Measurements from ENCODE around the gene CCL17.

Gene CCL17

GRCh38 chr16:57377080-57377841 is 27.3 kb upstream of the CCL17 start:
- no peak for DNase-seq (ENCODE audit: low read depth, low spot score)

GRCh38 chr16:57379579-57379978 is 25.0 kb upstream of the CCL17 start:
- no peak for DNase-seq (ENCODE audit: low read depth, low spot score)

DNA sequence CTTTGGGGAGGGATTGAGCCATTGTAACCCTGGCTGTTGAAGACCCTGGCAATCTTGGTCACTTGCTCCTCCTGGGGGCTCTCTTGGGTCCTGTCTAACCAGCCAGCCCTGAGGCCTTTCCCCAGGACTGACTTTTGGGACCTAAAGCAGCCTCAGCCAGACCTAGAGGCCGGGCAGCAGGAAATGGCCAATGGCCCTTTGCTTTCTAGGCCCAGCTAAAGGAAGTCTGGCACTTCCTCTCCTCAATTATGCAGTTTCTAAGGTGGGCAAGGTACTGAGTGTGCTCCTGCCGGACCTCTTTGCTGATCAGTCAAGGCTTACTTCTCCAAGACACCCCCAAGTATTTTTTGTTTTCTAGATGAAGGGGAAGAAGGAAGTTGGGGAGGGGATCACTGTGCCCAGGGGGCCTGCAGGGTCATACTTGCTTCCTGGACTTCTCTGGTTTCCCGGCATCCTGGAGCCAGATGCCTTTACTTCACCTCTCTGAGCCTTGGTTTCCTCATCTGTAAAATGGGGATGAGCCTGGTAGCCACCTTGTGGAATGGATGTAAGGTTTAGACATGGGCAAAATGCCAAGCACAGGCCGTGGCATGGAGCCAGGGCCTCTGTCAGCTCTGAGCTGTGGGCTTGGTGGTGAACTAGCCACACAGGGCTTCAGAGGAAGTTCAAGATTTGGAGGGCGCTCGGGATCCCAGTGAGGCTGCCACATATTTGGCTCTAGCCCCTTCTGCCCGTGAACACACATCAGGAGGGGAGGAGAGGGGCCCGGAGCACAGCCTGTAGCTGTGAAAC is 23.7 kb upstream of the CCL17 start:
- peak; percentile 69 for DNase-seq (ENCODE audit: low read depth, low spot score)

GRCh38 chr16:57381791-57382534 is 22.6 kb upstream of the CCL17 start:
- DNase-seq (ENCODE audit: low read depth, low spot score), result no peak

- no peak for DNase-seq (ENCODE audit: low read depth, low spot score)
These were observed 21.9 kb upstream of the CCL17 start for GRCh38 chr16:57382535-57383275.

DNA sequence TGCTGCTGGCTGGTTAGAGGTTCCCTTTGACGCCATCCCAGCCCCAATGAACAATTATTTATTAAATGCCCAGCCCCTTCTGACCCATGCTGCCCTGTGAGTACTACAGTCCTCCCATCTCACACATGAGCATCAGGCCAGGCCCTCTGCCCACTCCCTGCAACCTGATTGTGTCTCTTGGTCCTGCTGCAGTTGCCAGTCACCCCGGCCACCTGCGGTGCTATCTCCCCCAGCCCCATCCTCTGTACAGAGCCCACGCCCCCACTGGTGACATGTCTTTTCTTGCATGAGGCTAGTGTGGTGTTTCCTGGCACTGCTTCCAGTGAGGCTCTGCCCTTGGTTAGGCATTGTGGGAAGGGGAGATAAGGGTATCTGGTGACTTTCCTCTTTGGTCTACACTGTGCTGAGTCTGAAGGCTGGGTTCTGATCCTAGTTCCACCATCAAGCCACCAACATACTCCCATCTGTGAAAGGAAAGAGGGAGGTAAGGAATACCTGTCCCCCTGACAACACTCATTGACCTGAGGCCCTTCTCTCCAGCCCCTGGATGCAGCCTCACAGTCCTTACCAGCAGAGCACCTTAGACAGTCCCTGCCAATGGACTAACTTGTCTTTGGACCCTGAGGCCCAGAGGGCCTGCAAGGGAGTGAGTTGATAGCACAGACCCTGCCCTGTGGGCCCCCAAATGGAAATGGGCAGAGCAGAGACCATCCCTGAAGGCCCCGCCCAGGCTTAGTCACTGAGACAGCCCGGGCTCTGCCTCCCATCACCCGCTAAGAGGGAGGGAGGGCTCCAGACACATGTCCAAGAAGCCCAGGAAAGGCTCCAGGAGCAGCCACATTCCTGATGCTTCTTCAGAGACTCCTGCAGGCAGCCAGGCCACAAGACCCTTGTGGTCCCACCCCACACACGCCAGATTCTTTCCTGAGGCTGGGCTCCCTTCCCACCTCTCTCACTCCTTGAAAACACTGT is 21.0 kb upstream of the CCL17 start:
- peak; percentile 65 for DNase-seq (ENCODE audit: low read depth, low spot score)

DNA sequence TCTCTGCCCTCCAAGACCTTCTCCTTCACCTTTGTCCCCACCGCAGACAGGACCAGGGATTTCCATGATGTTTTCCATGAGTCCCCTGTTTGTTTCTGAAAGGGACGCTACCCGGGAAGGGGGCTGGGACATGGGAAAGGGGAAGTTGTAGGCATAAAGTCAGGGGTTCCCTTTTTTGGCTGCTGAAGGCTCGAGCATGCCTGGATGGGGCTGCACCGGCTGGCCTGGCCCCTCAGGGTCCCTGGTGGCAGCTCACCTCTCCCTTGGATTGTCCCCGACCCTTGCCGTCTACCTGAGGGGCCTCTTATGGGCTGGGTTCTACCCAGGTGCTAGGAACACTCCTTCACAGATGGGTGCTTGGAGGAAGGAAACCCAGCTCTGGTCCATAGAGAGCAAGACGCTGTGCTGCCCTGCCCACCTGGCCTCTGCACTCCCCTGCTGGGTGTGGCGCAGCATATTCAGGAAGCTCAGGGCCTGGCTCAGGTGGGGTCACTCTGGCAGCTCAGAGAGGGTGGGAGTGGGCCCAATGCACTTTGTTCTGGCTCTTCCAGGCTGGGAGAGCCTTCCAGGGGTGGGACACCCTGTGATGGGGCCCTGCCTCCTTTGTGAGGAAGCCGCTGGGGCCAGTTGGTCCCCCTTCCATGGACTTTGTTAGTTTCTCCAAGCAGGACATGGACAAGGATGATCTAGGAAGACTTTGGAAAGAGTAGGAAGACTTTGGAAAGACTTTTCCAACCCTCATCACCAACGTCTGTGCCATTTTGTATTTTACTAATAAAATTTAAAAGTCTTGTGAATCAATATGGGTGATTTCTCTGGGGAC is 20.1 kb upstream of the CCL17 start:
- DNase-seq (ENCODE audit: low read depth, low spot score), result no peak

GRCh38 chr16:57385083-57385482 is 19.5 kb upstream of the CCL17 start:
- no peak for DNase-seq (ENCODE audit: low read depth, low spot score)

GRCh38 chr16:57386381-57386951 is 18.1 kb upstream of the CCL17 start:
- DNase-seq (ENCODE audit: low read depth, low spot score), result no peak

- no peak for DNase-seq (ENCODE audit: low read depth, low spot score)
These were observed 16.8 kb upstream of the CCL17 start for GRCh38 chr16:57387598-57388354.

- DNase-seq (ENCODE audit: low read depth, low spot score), result no peak
These were observed 16.0 kb upstream of the CCL17 start for GRCh38 chr16:57388359-57389086.

GRCh38 chr16:57389087-57389468 is 15.5 kb upstream of the CCL17 start:
- DNase-seq (ENCODE audit: low read depth, low spot score), result no peak

GRCh38 chr16:57390636-57391295 is 13.8 kb upstream of the CCL17 start:
- DNase-seq (ENCODE audit: low read depth, low spot score), result no peak

DNA sequence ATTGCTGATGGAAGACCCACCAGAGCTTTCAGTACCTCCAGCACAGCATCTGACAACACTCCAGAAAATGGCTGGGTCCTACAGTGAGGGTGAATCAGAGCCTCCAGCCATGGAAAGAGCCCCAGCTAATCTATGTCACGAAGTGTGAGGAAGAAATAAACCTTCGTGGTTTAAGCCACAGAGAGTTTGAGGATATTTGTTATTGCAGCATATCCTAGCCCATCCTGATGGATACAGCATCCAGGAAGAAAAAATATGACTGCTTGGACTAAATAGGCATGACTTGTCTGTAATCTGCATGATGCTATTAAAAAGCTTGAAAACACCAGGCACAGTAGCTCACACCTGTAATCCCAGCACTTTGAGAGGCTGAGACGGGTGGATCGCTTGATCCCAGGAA is 13.3 kb upstream of the CCL17 start:
- DNase-seq (ENCODE audit: low read depth, low spot score), result no peak

GRCh38 chr16:57391708-57392107 is 12.9 kb upstream of the CCL17 start:
- no peak for DNase-seq (ENCODE audit: low read depth, low spot score)

DNA sequence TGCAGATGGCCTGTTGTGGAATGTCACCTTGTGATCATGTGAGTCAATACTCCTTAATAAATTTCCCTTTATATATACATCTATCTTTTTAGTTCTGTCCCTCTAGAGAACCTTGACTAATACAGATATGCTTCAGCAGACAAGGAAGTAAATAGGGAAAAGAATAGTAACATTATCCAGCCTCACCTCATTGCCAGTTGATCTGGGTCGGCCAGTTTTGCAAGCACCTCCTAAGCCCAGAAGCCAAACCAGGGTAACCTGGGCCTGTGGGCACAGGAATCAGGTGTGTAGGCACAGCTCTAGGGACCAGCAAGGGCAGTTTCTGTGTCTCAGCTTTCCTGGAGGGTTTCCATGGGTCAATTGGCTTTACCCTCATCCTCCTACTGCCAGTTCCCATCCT is 11.9 kb upstream of the CCL17 start:
- DNase-seq (ENCODE audit: low read depth, low spot score), result no peak

- peak; percentile 31 for DNase-seq (ENCODE audit: low read depth, low spot score)
These were observed 10.1 kb upstream of the CCL17 start for GRCh38 chr16:57394444-57394843.
